UCSD-AML1 (cell line): ENCODE measurements around the gene PLP1.
"Not testable (repeated sequence)": the region's sequence is repeated elsewhere in the genome, so short reads cannot be mapped to it uniquely, and the experiment has no call there.

Experiments used
- DNase-seq: peaks from one replicate; lab custom pipeline; 2025; ENCODE audit not compliant: unreplicated experiment; lab: John Stamatoyannopoulos, UW

The PLP1 gene

GRCh38 chrX:103780336-103781061 is 3.9 kb downstream of the PLP1 start:
- DNase-seq: no peak

- DNase-seq: no peak
Measured at GRCh38 chrX:103781062-103781402, 4.4 kb downstream of the PLP1 start.

GRCh38 chrX:103781706-103782105 is 5.1 kb downstream of the PLP1 start:
- DNase-seq: no peak

GRCh38 chrX:103782640-103783039 is 6.0 kb downstream of the PLP1 start:
- DNase-seq: no peak

- DNase-seq: no peak
Measured at GRCh38 chrX:103783196-103783595, 6.6 kb downstream of the PLP1 start.

GRCh38 chrX:103783971-103784370 is 7.3 kb downstream of the PLP1 start:
- no peak for DNase-seq

- DNase-seq: no peak
Measured at GRCh38 chrX:103789004-103789403, 12.4 kb downstream of the PLP1 start.

GRCh38 chrX:103791228-103791627 is 14.6 kb downstream of the PLP1 start:
- DNase-seq: no peak

GRCh38 chrX:103791826-103792485 is 15.3 kb downstream of the PLP1 start:
- DNase-seq: no peak

- DNase-seq: no peak
Measured at GRCh38 chrX:103792916-103793544, 16.4 kb downstream of the PLP1 start.

GRCh38 chrX:103793545-103793940 is 16.9 kb downstream of the PLP1 start:
- no peak for DNase-seq

- no peak for DNase-seq
Measured at GRCh38 chrX:103794119-103794518, 17.5 kb downstream of the PLP1 start.

GRCh38 chrX:103797691-103798090 is 21.1 kb downstream of the PLP1 start:
- DNase-seq: no peak

GRCh38 chrX:103800318-103800717 is 23.7 kb downstream of the PLP1 start:
- DNase-seq: no peak

- no peak for DNase-seq
Measured at GRCh38 chrX:103805860-103806259, 29.2 kb downstream of the PLP1 start.

- DNase-seq: no peak
Measured at GRCh38 chrX:103806862-103807474, 30.3 kb downstream of the PLP1 start.

GRCh38 chrX:103811858-103812257 is 35.2 kb downstream of the PLP1 start:
- DNase-seq: no peak

GRCh38 chrX:103817101-103817500 is 40.5 kb downstream of the PLP1 start:
- DNase-seq: not testable (repeated sequence)

GRCh38 chrX:103817502-103817901 is 40.9 kb downstream of the PLP1 start:
- no peak for DNase-seq

GRCh38 chrX:103818842-103819619 is 42.4 kb downstream of the PLP1 start:
- DNase-seq: no peak

GRCh38 chrX:103820802-103821201 is 44.2 kb downstream of the PLP1 start:
- not testable (repeated sequence) for DNase-seq
